K562 (cell line): ENCODE results near the gene AGPAT4. TPM values are rescaled to one million over a fixed set of nuclear protein-coding genes. Genes with fewer than 3 reads are reported as not detected.

ENCODE experiments used
- ATAC-seq: fragments of 200-7000 bp; cut with Tn5 transposase; 3 replicates; pipeline ENCODE4 v1.9.1; 2020; ENCODE audit warnings: moderate library complexity
- BruUV-seq: library from RNA; stranded (reverse); fragments of 400-500 nt; replicated peaks from 2 replicates; lab custom pipeline; 2021; lab: Mats Ljungman, UMichigan
- CTCF ChIA-PET: fragments of 300-600 bp; formaldehyde crosslinking; extraction: SDS; loops from one replicate; lab custom pipeline; 2021; ENCODE audit warnings: low intra/inter-chr PET ratio; lab: Yijun Ruan, JAX
- POLR2A ChIA-PET: fragments of 300-600, 350-650 bp; sonication (Branson Sonifier 250); formaldehyde crosslinking; extraction: SDS; loops from one replicate; lab custom pipeline; 2021; ENCODE audit warnings: antibody characterized with exemption, inconsistent platforms; lab: Yijun Ruan, JAX
- DNase-seq, 4 experiments: peaks; one replicate each; pipeline versions ENCODE4 v3.0.0 to v3.0.0-alpha.2; 2011 to 2018; ENCODE audit warnings: low spot score in 3 of 4, mixed read lengths in 3 of 4; ENCODE audit errors: extremely low read depth in 1 of 4
- FAIRE-seq: peaks from 2 replicates; lab custom pipeline; 2011; peaks lifted over from hg19 to GRCh38; lab: Jason Lieb, UNC
- H2AFZ ChIP-seq: 2 replicates; pipeline ENCODE4 v1.6.0; 2011; ENCODE audit warnings: low read depth, low read length, control low read depth, inconsistent platforms
- H3K27ac ChIP-seq: fragments of 200-600 bp; 3 replicates; pipeline ENCODE4 v1.8.0; 2011; ENCODE audit warnings: low read depth, mild to moderate bottlenecking, control low read depth, inconsistent platforms, low read length, moderate library complexity, mixed read lengths; ENCODE audit errors: extremely low read depth
- H3K27me3 ChIP-seq, 2 experiments: fragments of 300-600 bp in 1 of 2; 2 replicates in 1 of 2; 3 replicates in 1 of 2; pipeline versions ENCODE4 v1.6.0 to v1.8.0; 2011; ENCODE audit warnings: inconsistent platforms in 2 of 2, low read length in 2 of 2, mild to moderate bottlenecking in 1 of 2, mixed read lengths in 1 of 2, moderate library complexity in 1 of 2; ENCODE audit not compliant: control insufficient read depth in 2 of 2, insufficient read depth in 2 of 2
- H3K36me3 ChIP-seq: fragments of 300-600 bp; 3 replicates; pipeline ENCODE4 v1.8.0; 2011; ENCODE audit warnings: mild to moderate bottlenecking, low read length, inconsistent platforms; ENCODE audit not compliant: control insufficient read depth, insufficient read depth
- H3K4me1 ChIP-seq, 2 experiments: fragments of 200-600 bp in 1 of 2; replicated peaks in 1 of 2; 2 replicates in 1 of 2; 3 replicates in 1 of 2; pipeline versions ENCODE4 v1.5.1 to v1.8.0; 2011; ENCODE audit warnings: inconsistent platforms in 2 of 2, low read length in 2 of 2, mild to moderate bottlenecking in 1 of 2, mixed read lengths in 1 of 2, moderate library complexity in 1 of 2; ENCODE audit not compliant: control insufficient read depth in 2 of 2, insufficient read depth in 2 of 2
- H3K4me2 ChIP-seq: 2 replicates; pipeline ENCODE4 v1.6.1; 2011; ENCODE audit warnings: low read length, control low read depth, inconsistent platforms, mixed read lengths; ENCODE audit not compliant: insufficient read depth
- H3K4me3 ChIP-seq: fragments of 200-600 bp; sonication (generic), shearing (Covaris generic); 2 replicates; pipeline ENCODE4 v1.5.1; 2016; ENCODE audit warnings: control low read depth, inconsistent platforms
- H3K79me2 ChIP-seq: fragments of 200-600 bp; 3 replicates; pipeline ENCODE4 v1.8.0; 2011; ENCODE audit warnings: low read length, inconsistent platforms; ENCODE audit not compliant: control insufficient read depth, insufficient read depth
- H3K9ac ChIP-seq, 2 experiments: 2 replicates each; pipeline versions ENCODE4 v1.6.0 to v1.6.1; 2011; ENCODE audit warnings: low read depth in 2 of 2, low read length in 2 of 2, control low read depth in 1 of 2, inconsistent platforms in 1 of 2, mild to moderate bottlenecking in 1 of 2, mixed read lengths in 1 of 2; ENCODE audit not compliant: insufficient read depth in 1 of 2
- H3K9me1 ChIP-seq: one replicate; pipeline ENCODE4 v1.6.0; 2011; ENCODE audit warnings: inconsistent platforms, mild to moderate bottlenecking, low read length, moderate library complexity; ENCODE audit not compliant: control insufficient read depth, insufficient read depth
- H3K9me3 ChIP-seq: replicated peaks from 2 replicates; pipeline ENCODE4 v1.5.1; 2011; ENCODE audit warnings: low read depth, low read length, inconsistent platforms; ENCODE audit not compliant: control insufficient read depth, insufficient read depth
- H4K20me1 ChIP-seq: replicated peaks from 2 replicates; pipeline ENCODE4 v1.6.1; 2011; ENCODE audit warnings: low read length, inconsistent platforms, mixed read lengths; ENCODE audit not compliant: control insufficient read depth, insufficient read depth
- CEBPB ChIP-seq: fragments of 450-650 bp; IDR thresholded peaks from 2 replicates; pipeline ENCODE4 v1.6.1; 2016; ENCODE audit warnings: missing genetic modification characterization, missing compliant biosample characterization
- CEBPG ChIP-seq, 3 experiments: fragments of 200-800 bp in 1 of 3; sonication (Bioruptor generic) in 1 of 3; sonication (generic) in 1 of 3; formaldehyde crosslinking in 1 of 3; IDR thresholded peaks in 2 of 3; conservative IDR thresholded peaks in 1 of 3; 2 replicates each; pipeline versions ENCODE4 v1.6.1 to v1.8.0; 2016 to 2022; ENCODE audit warnings: missing compliant biosample characterization in 2 of 3, missing genetic modification characterization in 2 of 3, mild to moderate bottlenecking in 1 of 3, missing genetic modification reagents in 1 of 3
- FOXA1 ChIP-seq: fragments of 450-650 bp; IDR thresholded peaks from 2 replicates; pipeline ENCODE4 v1.6.1; 2016; ENCODE audit warnings: mild to moderate bottlenecking, borderline replicate concordance
- WGBS: fragments of 100-300 bp; shearing (Covaris generic); methylation state at CpG from one replicate; pipeline ENCODE4 v1.1.6; 2016; ENCODE audit warnings: low coverage, mixed read lengths; ENCODE audit not compliant: insufficient coverage; ENCODE audit errors: missing lambda C conversion rate; 5-methylcytosine and 5-hydroxymethylcytosine counted together
- in situ Hi-C: fragments of 300-500 bp; cut with MboI; formaldehyde crosslinking; loops from 4 replicates; pipeline ENCODE4 v1.15.0; 2018; ENCODE audit warnings: inconsistent platforms, mixed read lengths
- intact Hi-C: fragments of 100-400 bp; cut with micrococcal nuclease; formaldehyde crosslinking; loops from 2 replicates; pipeline ENCODE4 v1.14.2; 2022
- polyA plus RNA-seq, 8 experiments: library from polyadenylated mRNA; depleted of rRNA in 4 of 8; stranded (reverse) in 5 of 8; unstranded in 3 of 8; fragments of >200 nt; fragmentation: Nextera tagmentation in 2 of 8; fragmentation: Illumina TruSeq in 1 of 8; extraction: Ambion mirVana in 2 of 8; extraction: Trizol in 1 of 8; gene quantifications; 2 replicates each; pipeline versions ENCODE4 v1.2.1 to v1.2.3, GENCODE V29; 2011 to 2014; ENCODE audit warnings: inconsistent platforms in 1 of 8, missing spikeins in 1 of 8
- total RNA-seq, 7 experiments: library from RNA; depleted of rRNA in 6 of 7; stranded (reverse); fragments of >200 nt in 6 of 7; fragmentation: Illumina TruSeq in 2 of 7; extraction: Trizol in 2 of 7; gene quantifications; 2 replicates each; pipeline versions ENCODE4 v1.2.1 to v1.2.3, GENCODE V29; 2011 to 2021; ENCODE audit warnings: low replicate concordance in 1 of 7
- TF ChIP-seq, protein P1 (sequence below): fragments of 250-450 bp; sonication (Bioruptor Pico); IDR thresholded peaks from 2 replicates; pipeline ENCODE4 v1.5.0; 2021
- TF ChIP-seq, protein P2 (sequence below): sonication (generic); formaldehyde crosslinking; IDR thresholded peaks from 2 replicates; pipeline ENCODE4 v1.9.0; 2022; ENCODE audit warnings: mild to moderate bottlenecking, missing genetic modification reagents
- TF ChIP-seq, protein P3 (sequence below): sonication (generic); formaldehyde crosslinking; IDR thresholded peaks from 2 replicates; pipeline ENCODE4 v1.8.1; 2023; ENCODE audit warnings: mild to moderate bottlenecking, missing genetic modification reagents
- TF ChIP-seq, protein P4 (sequence below): sonication (generic); formaldehyde crosslinking; IDR thresholded peaks from 2 replicates; pipeline ENCODE4 v1.8.1; 2023; ENCODE audit warnings: mild to moderate bottlenecking, missing genetic modification reagents

Gene AGPAT4
- total and polyA plus RNA-seq, 9 of the 15 experiments (the other 6 are each of a cell fraction or from before 2014, with no cell fraction given), result 2.2 to 15.0 (median 5.7) TPM

DNA sequence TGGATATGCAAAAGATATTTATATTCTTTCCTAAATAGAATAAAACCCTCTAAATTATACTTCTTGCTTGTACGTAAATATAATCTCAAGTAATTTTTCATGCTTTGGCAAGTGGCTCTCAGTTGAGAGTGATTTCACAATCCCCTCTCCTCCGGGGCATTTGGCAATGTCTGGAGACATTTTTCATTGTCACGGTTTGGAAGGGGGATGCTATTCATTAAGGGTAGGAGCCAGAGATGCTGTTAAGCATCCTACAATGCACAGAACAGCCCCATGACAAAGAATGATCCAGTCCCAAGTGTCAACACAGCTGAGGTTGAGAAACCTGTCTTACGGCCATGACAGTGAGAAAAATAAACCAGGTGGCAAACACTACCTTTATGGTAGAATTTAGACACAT is 75.7 kb downstream of the AGPAT4 start:
- Histone ChIP-seq H3K36me3 (no peaks in the 10 kb centered on the region; the same call in 2 of the 3 replicates), H3K27ac (no peak overlapping the region), H3K9me1 (no peaks in the 10 kb centered on the region), H3K9me3 (0 out of 2 replicates have a peak, but pooled peaks cover 9% of the 10 kb centered on the region), H3K9ac (no peak overlapping the region), H3K4me2 (no peak overlapping the region), H3K79me2 (no peaks in the 10 kb centered on the region), H3K4me3 (no peak overlapping the region), H2AFZ (no peak overlapping the region), H3K27me3 (no peaks in the 10 kb centered on the region), H3K4me1 (peaks cover 0 to 2% of the 10 kb centered on the region in 2 experiments; a peak in 1 of 5 replicates), H4K20me1 (no peaks in the 10 kb centered on the region)
- POLR2A ChIA-PET, result interaction anchor here (2.3 kb wide), 1 partner anchor 9 kb away, joined by 8 read pairs; no protein-coding TSS in a partner anchor
- WGBS, result 59% methylated on average over 4 of the region's 4 CpGs
- DNase-seq, result no peak
- no peak for ATAC-seq
- TF ChIP-seq CEBPG (CRISPR knock-in tag; IDR thresholded peaks at IDR 0.05), result no peak
- TF ChIP-seq CEBPG (tag; conservative IDR thresholded peaks at IDR 0.05 in 1 of 2, IDR thresholded peaks at IDR 0.05 in 1 of 2), result peak in 1 of 2 experiments; percentile 13; a peak in 1 of 4 replicates
- peak; percentile 86 for TF ChIP-seq CEBPB (tag)
- TF ChIP-seq, protein P1, sequence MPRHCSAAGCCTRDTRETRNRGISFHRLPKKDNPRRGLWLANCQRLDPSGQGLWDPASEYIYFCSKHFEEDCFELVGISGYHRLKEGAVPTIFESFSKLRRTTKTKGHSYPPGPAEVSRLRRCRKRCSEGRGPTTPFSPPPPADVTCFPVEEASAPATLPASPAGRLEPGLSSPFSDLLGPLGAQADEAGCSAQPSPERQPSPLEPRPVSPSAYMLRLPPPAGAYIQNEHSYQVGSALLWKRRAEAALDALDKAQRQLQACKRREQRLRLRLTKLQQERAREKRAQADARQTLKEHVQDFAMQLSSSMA, result no peak
- no peak for FAIRE-seq
- BruUV-seq, result no TSS peak
- in situ Hi-C loops, result no loop called here
- intact Hi-C loops, result no loop called here
- CTCF ChIA-PET, result no interaction called here

DNA sequence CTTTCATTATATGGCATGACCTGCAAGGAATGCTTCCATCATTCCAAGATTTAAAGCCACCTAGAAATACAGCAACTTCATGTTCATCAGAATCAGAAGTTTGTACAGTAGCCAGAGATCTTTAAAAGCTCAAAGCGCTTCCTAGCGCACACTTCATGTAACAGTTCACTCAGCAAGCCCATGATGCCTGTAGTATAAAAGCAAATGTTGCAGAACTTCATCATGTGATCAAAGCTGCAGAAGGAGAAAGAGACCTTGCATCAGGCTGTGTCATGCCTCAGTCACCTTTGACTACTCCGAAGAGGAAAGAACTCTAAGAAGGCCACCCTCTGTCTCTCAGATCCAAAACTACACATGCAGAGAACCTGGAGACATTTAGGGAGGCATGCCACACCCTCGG is 78.5 kb downstream of the AGPAT4 start:
- BruUV-seq, result no TSS peak
- 66% methylated on average over 4 of the region's 4 CpGs for WGBS
- H3K9me3 ChIP-seq, result peaks cover 11% of the 10 kb centered on the region; the same call in 1 of the 2 replicates
- H3K27me3 ChIP-seq, result no peaks in the 10 kb centered on the region
- H3K4me3 ChIP-seq, result no peak overlapping the region
- H2AFZ ChIP-seq, result peak overlapping the region; percentile 9; the same call in 1 of the 2 replicates
- ChIA-PET CTCF (no interaction called here), POLR2A (interaction anchor here (0.8 to 0.9 kb wide), 2 partner anchors 13 to 119 kb away, joined by 3 to 8 read pairs; no protein-coding TSS in a partner anchor)
- no peaks in the 10 kb centered on the region for H3K9me1 ChIP-seq
- peaks cover 0 to 2% of the 10 kb centered on the region in 2 experiments; a peak in 1 of 5 replicates for H3K4me1 ChIP-seq
- no peaks in the 10 kb centered on the region for H3K79me2 ChIP-seq
- intact Hi-C loops, result no loop called here
- no peaks in the 10 kb centered on the region; the same call in 2 of the 3 replicates for H3K36me3 ChIP-seq
- ATAC-seq (peak; percentile 48), FAIRE-seq (no peak), DNase-seq (no peak)
- H3K9ac ChIP-seq, result peak overlapping the region in 1 of 2 experiments; percentile 11; a peak in 1 of 4 replicates
- H3K27ac ChIP-seq, result no peak overlapping the region
- in situ Hi-C loops, result no loop called here
- H4K20me1 ChIP-seq, result no peaks in the 10 kb centered on the region
- H3K4me2 ChIP-seq, result no peak overlapping the region
- TF ChIP-seq, protein P2, sequence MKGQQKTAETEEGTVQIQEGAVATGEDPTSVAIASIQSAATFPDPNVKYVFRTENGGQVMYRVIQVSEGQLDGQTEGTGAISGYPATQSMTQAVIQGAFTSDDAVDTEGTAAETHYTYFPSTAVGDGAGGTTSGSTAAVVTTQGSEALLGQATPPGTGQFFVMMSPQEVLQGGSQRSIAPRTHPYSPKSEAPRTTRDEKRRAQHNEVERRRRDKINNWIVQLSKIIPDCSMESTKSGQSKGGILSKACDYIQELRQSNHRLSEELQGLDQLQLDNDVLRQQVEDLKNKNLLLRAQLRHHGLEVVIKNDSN (CRISPR knock-in tag), result 0 out of 2 replicates have a peak, but pooled peaks have one; percentile 21
- TF ChIP-seq, protein P3, sequence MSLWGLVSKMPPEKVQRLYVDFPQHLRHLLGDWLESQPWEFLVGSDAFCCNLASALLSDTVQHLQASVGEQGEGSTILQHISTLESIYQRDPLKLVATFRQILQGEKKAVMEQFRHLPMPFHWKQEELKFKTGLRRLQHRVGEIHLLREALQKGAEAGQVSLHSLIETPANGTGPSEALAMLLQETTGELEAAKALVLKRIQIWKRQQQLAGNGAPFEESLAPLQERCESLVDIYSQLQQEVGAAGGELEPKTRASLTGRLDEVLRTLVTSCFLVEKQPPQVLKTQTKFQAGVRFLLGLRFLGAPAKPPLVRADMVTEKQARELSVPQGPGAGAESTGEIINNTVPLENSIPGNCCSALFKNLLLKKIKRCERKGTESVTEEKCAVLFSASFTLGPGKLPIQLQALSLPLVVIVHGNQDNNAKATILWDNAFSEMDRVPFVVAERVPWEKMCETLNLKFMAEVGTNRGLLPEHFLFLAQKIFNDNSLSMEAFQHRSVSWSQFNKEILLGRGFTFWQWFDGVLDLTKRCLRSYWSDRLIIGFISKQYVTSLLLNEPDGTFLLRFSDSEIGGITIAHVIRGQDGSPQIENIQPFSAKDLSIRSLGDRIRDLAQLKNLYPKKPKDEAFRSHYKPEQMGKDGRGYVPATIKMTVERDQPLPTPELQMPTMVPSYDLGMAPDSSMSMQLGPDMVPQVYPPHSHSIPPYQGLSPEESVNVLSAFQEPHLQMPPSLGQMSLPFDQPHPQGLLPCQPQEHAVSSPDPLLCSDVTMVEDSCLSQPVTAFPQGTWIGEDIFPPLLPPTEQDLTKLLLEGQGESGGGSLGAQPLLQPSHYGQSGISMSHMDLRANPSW (CRISPR knock-in tag), result 0 out of 2 replicates have a peak, but pooled peaks have one; percentile 42
- no peak for TF ChIP-seq FOXA1
- TF ChIP-seq, protein P4, sequence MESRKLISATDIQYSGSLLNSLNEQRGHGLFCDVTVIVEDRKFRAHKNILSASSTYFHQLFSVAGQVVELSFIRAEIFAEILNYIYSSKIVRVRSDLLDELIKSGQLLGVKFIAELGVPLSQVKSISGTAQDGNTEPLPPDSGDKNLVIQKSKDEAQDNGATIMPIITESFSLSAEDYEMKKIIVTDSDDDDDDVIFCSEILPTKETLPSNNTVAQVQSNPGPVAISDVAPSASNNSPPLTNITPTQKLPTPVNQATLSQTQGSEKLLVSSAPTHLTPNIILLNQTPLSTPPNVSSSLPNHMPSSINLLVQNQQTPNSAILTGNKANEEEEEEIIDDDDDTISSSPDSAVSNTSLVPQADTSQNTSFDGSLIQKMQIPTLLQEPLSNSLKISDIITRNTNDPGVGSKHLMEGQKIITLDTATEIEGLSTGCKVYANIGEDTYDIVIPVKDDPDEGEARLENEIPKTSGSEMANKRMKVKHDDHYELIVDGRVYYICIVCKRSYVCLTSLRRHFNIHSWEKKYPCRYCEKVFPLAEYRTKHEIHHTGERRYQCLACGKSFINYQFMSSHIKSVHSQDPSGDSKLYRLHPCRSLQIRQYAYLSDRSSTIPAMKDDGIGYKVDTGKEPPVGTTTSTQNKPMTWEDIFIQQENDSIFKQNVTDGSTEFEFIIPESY, result peak; percentile 21; the same call in 1 of the 2 replicates
